ENCODE measurements around the gene COPG1. TPM values are rescaled to one million over a fixed set of nuclear protein-coding genes. Genes with fewer than 3 reads are reported as not detected.

Gene COPG1
- total RNA-seq, 1 donor from 2014 or later: 267 TPM

DNA sequence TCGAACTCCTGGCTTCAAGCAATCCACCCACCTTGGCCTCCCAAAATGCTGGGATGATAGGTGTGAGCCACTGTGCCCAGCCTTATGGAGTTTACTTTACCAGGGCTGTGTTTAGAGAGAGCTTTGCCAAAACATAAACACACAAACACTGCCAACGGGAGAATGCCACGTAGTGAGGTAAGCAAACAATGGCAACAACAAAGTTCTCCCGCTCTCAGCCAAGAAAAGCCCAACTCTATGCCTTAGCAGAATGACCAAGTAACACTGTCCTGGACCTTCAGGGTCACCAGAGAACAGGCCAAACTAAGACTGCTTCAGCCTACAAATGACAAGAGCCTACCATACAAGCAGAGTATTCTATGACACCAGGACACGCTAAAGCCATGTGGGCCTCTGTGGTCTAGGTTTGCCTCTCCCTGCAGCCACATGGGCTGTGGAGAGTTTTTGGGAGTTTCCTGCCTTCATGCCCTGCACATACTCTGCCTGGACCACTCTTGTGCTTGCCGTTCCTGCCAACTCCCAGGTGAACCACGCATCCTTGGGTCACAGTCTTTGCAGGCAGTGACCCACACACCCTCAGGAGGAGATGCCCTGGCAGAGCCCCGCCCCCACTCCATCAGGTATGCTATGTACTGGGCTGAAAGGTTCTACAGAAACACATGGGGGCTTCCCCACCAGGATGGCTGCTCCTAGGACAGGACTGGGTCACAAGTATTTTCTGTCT is 44.1 kb upstream of the COPG1 start:
- TF ChIP-seq, protein P1, sequence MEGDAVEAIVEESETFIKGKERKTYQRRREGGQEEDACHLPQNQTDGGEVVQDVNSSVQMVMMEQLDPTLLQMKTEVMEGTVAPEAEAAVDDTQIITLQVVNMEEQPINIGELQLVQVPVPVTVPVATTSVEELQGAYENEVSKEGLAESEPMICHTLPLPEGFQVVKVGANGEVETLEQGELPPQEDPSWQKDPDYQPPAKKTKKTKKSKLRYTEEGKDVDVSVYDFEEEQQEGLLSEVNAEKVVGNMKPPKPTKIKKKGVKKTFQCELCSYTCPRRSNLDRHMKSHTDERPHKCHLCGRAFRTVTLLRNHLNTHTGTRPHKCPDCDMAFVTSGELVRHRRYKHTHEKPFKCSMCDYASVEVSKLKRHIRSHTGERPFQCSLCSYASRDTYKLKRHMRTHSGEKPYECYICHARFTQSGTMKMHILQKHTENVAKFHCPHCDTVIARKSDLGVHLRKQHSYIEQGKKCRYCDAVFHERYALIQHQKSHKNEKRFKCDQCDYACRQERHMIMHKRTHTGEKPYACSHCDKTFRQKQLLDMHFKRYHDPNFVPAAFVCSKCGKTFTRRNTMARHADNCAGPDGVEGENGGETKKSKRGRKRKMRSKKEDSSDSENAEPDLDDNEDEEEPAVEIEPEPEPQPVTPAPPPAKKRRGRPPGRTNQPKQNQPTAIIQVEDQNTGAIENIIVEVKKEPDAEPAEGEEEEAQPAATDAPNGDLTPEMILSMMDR (IDR thresholded peaks at IDR 0.05; ENCODE audit: insufficient read depth, low read depth, low read length): no peak
- no peak for TF ChIP-seq EZH2 (IDR thresholded peaks at IDR 0.05; ENCODE audit: insufficient read depth, low read length)
- H4K20me1 ChIP-seq (ENCODE audit: insufficient read depth, low read length): no peaks in the 10 kb centered on the region
- Mint-ChIP-seq H3K36me3 (ENCODE audit: low read depth, unreplicated experiment) (no peaks in the 10 kb centered on the region), H3K9me3 (ENCODE audit: unreplicated experiment) (no peaks in the 10 kb centered on the region), H3K27ac (ENCODE audit: unreplicated experiment) (no peak overlapping the region), H3K4me3 (ENCODE audit: unreplicated experiment) (no peak overlapping the region), H3K27me3 (ENCODE audit: low read depth, unreplicated experiment) (no peaks in the 10 kb centered on the region), H3K4me1 (ENCODE audit: low read depth, unreplicated experiment) (no peaks in the 10 kb centered on the region)
- H3K4me2 ChIP-seq (ENCODE audit: low read length): no peak overlapping the region
- no peaks in the 10 kb centered on the region for H3K79me2 ChIP-seq (ENCODE audit: insufficient read depth, low read length)
- no peak overlapping the region for H3K4me3 ChIP-seq (ENCODE audit: insufficient read depth, low read depth, low read length)
- no peaks in the 10 kb centered on the region for H3K36me3 ChIP-seq (ENCODE audit: insufficient read depth, low read length)
- no peak for FAIRE-seq
- DNase-seq (ENCODE audit: low read depth): no peak
- H3K27me3 ChIP-seq (ENCODE audit: insufficient read depth, low read length): no peaks in the 10 kb centered on the region
- no peaks in the 10 kb centered on the region for H3K4me1 ChIP-seq (ENCODE audit: insufficient read depth, low read length)
- no peak overlapping the region for H3K9ac ChIP-seq (ENCODE audit: low read length)
- no peak overlapping the region for H3K27ac ChIP-seq (ENCODE audit: low read depth, low read length)
- no peak overlapping the region for H2AFZ ChIP-seq (ENCODE audit: low read depth, low read length)
- no peaks in the 10 kb centered on the region for H3K9me3 ChIP-seq (ENCODE audit: insufficient read depth, low read depth, low read length)

GRCh38 chr3:129207479-129207878 is 41.9 kb upstream of the COPG1 start:
- Histone ChIP-seq H3K79me2 (ENCODE audit: insufficient read depth, low read length) (no peaks in the 10 kb centered on the region), H3K4me3 (ENCODE audit: insufficient read depth, low read depth, low read length) (no peak overlapping the region), H3K4me1 (ENCODE audit: insufficient read depth, low read length) (peaks cover 10% of the 10 kb centered on the region), H3K27ac (ENCODE audit: low read depth, low read length) (no peak overlapping the region), H2AFZ (ENCODE audit: low read depth, low read length) (no peak overlapping the region), H3K9me3 (ENCODE audit: insufficient read depth, low read depth, low read length) (no peaks in the 10 kb centered on the region), H3K27me3 (ENCODE audit: insufficient read depth, low read length) (no peaks in the 10 kb centered on the region), H4K20me1 (ENCODE audit: insufficient read depth, low read length) (no peaks in the 10 kb centered on the region), H3K9ac (ENCODE audit: low read length) (no peak overlapping the region), H3K36me3 (ENCODE audit: insufficient read depth, low read length) (no peaks in the 10 kb centered on the region), H3K4me2 (ENCODE audit: low read length) (no peak overlapping the region)
- H3K36me3 Mint-ChIP-seq (ENCODE audit: low read depth, unreplicated experiment): no peaks in the 10 kb centered on the region
- peaks cover 8% of the 10 kb centered on the region for H3K4me1 Mint-ChIP-seq (ENCODE audit: low read depth, unreplicated experiment)
- H3K4me3 Mint-ChIP-seq (ENCODE audit: unreplicated experiment): no peak overlapping the region
- no peaks in the 10 kb centered on the region for H3K9me3 Mint-ChIP-seq (ENCODE audit: unreplicated experiment)
- H3K27ac Mint-ChIP-seq (ENCODE audit: unreplicated experiment): no peak overlapping the region
- DNase-seq (ENCODE audit: low read depth) (no peak), FAIRE-seq (no peak)
- no peak for TF ChIP-seq EZH2 (IDR thresholded peaks at IDR 0.05; ENCODE audit: insufficient read depth, low read length)
- TF ChIP-seq, protein P1 (IDR thresholded peaks at IDR 0.05; ENCODE audit: insufficient read depth, low read depth, low read length): no peak
- no peaks in the 10 kb centered on the region for H3K27me3 Mint-ChIP-seq (ENCODE audit: low read depth, unreplicated experiment)

DNA sequence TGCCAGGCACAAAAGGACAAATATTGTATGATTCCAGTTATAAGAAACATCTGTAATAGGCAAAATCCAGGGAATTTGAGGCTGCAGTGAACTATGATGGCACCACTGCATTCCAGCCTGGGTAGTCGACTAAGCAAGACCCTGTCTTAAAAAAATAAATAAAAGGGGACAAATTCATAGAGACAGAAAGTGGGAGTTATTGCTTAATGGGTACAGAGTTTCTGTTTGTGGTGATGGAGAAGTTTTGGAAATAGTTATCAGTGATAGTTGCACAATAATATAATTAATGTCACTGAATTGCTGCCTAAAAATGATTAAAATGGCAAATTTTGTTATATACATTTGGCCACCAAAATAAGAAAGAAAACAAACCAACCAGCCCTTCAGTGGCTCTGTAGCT is 38.1 kb upstream of the COPG1 start:
- H3K27ac Mint-ChIP-seq (ENCODE audit: unreplicated experiment): no peak overlapping the region
- no peaks in the 10 kb centered on the region for H3K36me3 Mint-ChIP-seq (ENCODE audit: low read depth, unreplicated experiment)
- Histone ChIP-seq H3K4me3 (ENCODE audit: insufficient read depth, low read depth, low read length) (no peak overlapping the region), H3K4me1 (ENCODE audit: insufficient read depth, low read length) (peaks cover 10% of the 10 kb centered on the region), H3K4me2 (ENCODE audit: low read length) (peak overlapping the region; percentile 71), H4K20me1 (ENCODE audit: insufficient read depth, low read length) (no peaks in the 10 kb centered on the region), H3K27ac (ENCODE audit: low read depth, low read length) (no peak overlapping the region), H2AFZ (ENCODE audit: low read depth, low read length) (peak overlapping the region; percentile 71), H3K27me3 (ENCODE audit: insufficient read depth, low read length) (no peaks in the 10 kb centered on the region), H3K79me2 (ENCODE audit: insufficient read depth, low read length) (no peaks in the 10 kb centered on the region), H3K9ac (ENCODE audit: low read length) (no peak overlapping the region), H3K36me3 (ENCODE audit: insufficient read depth, low read length) (no peaks in the 10 kb centered on the region), H3K9me3 (ENCODE audit: insufficient read depth, low read depth, low read length) (no peaks in the 10 kb centered on the region)
- no peak overlapping the region for H3K4me3 Mint-ChIP-seq (ENCODE audit: unreplicated experiment)
- H3K4me1 Mint-ChIP-seq (ENCODE audit: low read depth, unreplicated experiment): peaks cover 8% of the 10 kb centered on the region
- TF ChIP-seq, protein P1 (IDR thresholded peaks at IDR 0.05; ENCODE audit: insufficient read depth, low read depth, low read length): no peak
- no peak for TF ChIP-seq EZH2 (IDR thresholded peaks at IDR 0.05; ENCODE audit: insufficient read depth, low read length)
- FAIRE-seq: no peak
- no peaks in the 10 kb centered on the region for H3K9me3 Mint-ChIP-seq (ENCODE audit: unreplicated experiment)
- no peak for DNase-seq (ENCODE audit: low read depth)
- no peaks in the 10 kb centered on the region for H3K27me3 Mint-ChIP-seq (ENCODE audit: low read depth, unreplicated experiment)

All from astrocyte (in vitro differentiated cells and primary cell).